Hepatic stellate cell (primary cell): ENCODE results near the gene SLC35E3.
"Not testable (repeated sequence)": the region's sequence is repeated elsewhere in the genome, so short reads cannot be mapped to it uniquely, and the experiment has no call there.

Experiments
- DNase-seq: peaks from one replicate; pipeline ENCODE4 v3.0.0; 2011; ENCODE audit warnings: low spot score

The SLC35E3 gene

GRCh38 chr12:68794653-68795251 is 48.8 kb downstream of the SLC35E3 start:
- DNase-seq, result no peak

- DNase-seq, result no peak
Measured at GRCh38 chr12:68796399-68796798, 50.4 kb downstream of the SLC35E3 start.

DNA sequence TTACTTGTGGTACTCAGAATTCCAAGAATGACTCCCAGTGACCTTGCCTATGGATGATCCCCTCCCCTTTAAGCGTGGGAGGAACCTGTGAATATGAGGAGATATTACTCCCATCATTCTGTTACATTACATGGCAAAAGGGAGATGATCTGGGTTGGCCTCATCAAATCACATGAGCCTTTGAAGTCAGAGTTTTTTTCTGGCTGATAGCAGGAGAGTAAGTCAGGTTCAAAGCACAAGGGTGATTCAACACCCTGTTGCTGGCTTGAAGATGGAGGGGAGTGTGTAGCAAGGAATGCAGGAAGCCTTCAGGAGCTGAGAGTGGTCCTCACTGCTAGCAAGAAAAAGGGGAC is 52.9 kb downstream of the SLC35E3 start:
- DNase-seq, result no peak

GRCh38 chr12:68800294-68800693 is 54.3 kb downstream of the SLC35E3 start:
- no peak for DNase-seq

DNA sequence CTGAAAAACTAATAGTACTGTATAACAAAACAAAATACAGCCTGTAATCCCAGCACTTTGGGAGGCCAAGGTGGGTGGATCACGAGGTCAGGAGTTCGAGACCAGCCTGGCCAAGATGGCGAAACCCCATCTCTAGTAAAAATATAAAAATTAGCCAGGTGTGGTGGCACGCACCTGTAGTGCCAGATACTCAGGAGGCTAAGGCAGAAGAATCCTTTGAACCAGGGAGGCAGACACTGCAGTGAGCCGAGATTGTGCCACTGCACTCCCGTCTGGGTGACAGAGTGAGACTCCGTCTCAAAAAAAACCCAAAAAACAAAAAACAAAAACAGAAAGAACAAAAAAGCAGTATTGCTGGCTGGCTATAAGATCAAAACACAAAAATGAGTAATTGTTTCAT is 55.1 kb downstream of the SLC35E3 start:
- not testable (repeated sequence) for DNase-seq

DNA sequence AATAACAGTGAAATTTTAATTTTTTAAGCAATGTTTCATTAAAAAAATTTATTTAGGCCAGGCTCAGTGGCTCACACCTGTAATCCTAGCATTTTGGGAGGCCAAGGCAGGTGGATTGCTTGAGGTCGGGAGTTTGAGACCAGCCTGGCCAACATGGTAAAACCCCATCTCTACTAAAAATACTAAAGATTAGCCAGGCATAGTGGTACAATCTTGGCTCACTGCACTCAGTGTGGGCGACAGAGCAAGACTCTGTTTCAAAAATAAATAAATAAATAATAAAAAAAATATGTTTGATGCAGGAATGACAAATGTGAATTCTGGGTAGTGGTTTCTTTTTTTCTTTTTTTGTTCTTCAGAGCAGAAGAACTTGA is 56.4 kb downstream of the SLC35E3 start:
- DNase-seq, result not testable (repeated sequence)

- DNase-seq, result not testable (repeated sequence)
Measured at GRCh38 chr12:68802911-68803651, 57.1 kb downstream of the SLC35E3 start.

- no peak for DNase-seq
Measured at GRCh38 chr12:68803948-68804656, 58.1 kb downstream of the SLC35E3 start.

- DNase-seq, result no peak
Measured at GRCh38 chr12:68804657-68805591, 58.9 kb downstream of the SLC35E3 start.

DNA sequence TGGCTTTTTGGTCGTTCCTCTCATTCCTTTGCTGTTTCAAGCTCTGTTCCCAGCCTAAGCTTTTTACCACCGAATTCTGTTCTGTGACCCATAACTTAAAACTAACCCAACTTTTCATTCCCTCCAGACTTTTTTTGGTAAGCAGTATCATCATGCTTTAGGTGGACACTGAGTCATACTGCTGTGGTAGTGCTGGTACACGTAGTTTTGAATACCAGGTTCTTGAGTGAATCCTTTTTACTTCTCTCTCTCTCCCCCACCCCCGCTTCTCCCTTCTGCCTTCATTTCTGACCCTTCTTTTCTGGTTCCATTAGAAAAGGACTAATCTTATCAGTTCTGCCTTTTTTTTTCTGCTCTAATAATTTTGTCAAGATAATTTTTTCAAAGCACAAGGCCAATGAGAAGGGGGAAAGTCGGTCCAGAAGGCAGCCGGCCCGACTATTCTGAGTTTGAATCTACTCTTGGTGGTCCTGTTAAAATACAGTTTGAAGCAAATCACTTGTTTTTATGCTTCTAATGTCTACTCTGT is 59.7 kb downstream of the SLC35E3 start:
- DNase-seq, result no peak

GRCh38 chr12:68806488-68807237 is 60.7 kb downstream of the SLC35E3 start:
- DNase-seq, result no peak

- DNase-seq, result not testable (repeated sequence)
Measured at GRCh38 chr12:68807274-68807575, 61.2 kb downstream of the SLC35E3 start.

DNA sequence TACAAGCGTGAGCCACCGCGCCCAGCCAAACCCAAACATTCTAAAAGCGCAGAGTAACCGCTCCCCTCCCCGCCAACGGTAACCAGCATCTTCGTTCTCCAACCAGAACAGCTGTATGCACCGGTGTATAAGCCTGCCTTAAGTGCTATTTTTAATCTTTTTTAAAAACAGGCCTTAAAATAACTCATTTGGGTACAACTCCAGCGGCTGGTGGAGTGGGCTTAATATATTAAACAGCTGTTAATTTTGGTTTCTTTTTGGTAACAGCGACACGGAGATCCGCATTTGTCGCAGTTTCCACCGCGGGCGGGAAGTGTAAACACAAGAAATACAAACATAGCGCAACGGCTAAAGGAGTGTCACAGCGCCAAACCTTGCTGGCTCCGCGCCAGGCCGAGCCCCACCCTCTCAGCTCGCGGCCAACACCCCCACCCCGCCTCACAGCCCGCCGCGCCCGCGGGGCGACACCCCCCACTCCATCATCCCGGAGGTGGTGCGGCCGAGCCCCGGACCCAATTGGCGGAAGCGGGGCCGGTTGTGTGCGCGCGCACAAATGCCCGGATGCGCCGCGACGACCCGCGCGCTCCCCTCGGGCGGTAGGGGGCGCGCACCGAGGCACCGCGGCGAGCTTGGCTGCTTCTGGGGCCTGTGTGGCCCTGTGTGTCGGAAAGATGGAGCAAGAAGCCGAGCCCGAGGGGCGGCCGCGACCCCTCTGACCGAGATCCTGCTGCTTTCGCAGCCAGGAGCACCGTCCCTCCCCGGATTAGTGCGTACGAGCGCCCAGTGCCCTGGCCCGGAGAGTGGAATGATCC is 61.8 kb downstream of the SLC35E3 start, which contains the start of gene MDM2:
Gene MDM2, plus strand, starts transcription at position 602 of the 812 bp plus-strand sequence. CDS start 301 bp downstream, outside the sequence.
- DNase-seq, result peak; percentile 97

GRCh38 chr12:68808388-68809189 is 62.6 kb downstream of the SLC35E3 start:
- DNase-seq, result peak; percentile 84

GRCh38 chr12:68809190-68810026 is 63.4 kb downstream of the SLC35E3 start:
- DNase-seq, result no peak

DNA sequence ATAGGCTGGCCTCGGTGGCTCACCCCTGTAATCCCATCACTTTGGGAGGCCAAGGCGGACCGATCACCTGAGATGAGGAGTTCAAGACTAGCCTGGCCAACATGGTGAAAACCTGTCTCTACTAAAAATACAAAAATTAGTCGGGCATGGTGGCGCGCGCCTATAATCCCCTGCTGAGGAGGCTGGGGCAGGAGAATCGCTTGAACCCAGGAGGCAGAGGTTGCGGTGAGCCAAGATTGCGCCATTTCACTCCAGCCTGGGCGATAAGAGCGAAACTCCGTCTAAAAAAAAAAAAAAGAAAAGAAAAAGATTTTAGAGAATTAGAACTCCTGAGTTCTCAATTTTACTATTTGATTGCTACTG is 64.0 kb downstream of the SLC35E3 start:
- not testable (repeated sequence) for DNase-seq

DNA sequence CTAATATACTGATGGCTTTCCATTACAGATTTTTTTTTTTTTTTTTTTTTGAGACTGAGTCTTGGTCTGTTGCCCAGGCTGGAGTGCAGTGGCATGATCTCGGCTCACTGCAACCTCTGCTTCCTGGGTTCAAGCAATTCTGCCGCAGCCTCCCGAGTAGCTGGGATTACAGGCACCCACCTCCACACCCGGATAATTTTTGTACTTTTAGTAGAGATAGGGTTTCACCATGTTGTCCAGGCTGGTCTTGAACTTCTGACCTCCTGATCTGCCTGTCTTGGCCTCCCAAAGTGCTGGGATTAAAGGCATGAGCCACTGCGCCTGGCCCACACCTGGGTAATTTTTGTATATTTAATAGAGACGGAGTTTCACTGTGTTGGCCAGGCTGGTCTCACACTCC is 65.6 kb downstream of the SLC35E3 start:
- DNase-seq, result not testable (repeated sequence)

GRCh38 chr12:68812553-68813241 is 66.7 kb downstream of the SLC35E3 start:
- DNase-seq, result no peak
